ENCODE measurements around the gene KBTBD13.

The KBTBD13 gene

GRCh38 chr15:65049418-65049840 lies 27.1 kb upstream of the KBTBD13 start:
- Histone ChIP-seq H3K27ac (no peak overlapping the region), H3K4me3 (peak overlapping the region in 3 of 7 experiments; percentile 13 to 26 (median 18))

GRCh38 chr15:65050270-65050669 lies 26.3 kb upstream of the KBTBD13 start:
- Histone ChIP-seq H3K27ac (no peak overlapping the region), H3K4me3 (no peak overlapping the region)

GRCh38 chr15:65051266-65051665 lies 25.3 kb upstream of the KBTBD13 start:
- no peak overlapping the region for H3K4me3 ChIP-seq
- no peak overlapping the region for H3K27ac ChIP-seq

GRCh38 chr15:65052956-65053355 lies 23.6 kb upstream of the KBTBD13 start:
- Histone ChIP-seq H3K27ac (no peak overlapping the region), H3K4me3 (no peak overlapping the region)

GRCh38 chr15:65054333-65055200 lies 22.0 kb upstream of the KBTBD13 start:
- Histone ChIP-seq H3K27ac (peak overlapping the region in 3 of 21 experiments; percentile 7 to 40 (median 26)), H3K4me3 (no peak overlapping the region)

- Histone ChIP-seq H3K4me3 (no peak overlapping the region), H3K27ac (peak overlapping the region in 3 of 21 experiments; percentile 7 to 46 (median 40))
These were observed 21.2 kb upstream of the KBTBD13 start for GRCh38 chr15:65055201-65055870.

GRCh38 chr15:65056106-65056505 lies 20.4 kb upstream of the KBTBD13 start:
- peak overlapping the region in 1 of 21 experiments; percentile 18 for H3K27ac ChIP-seq

GRCh38 chr15:65056868-65057548 lies 19.5 kb upstream of the KBTBD13 start:
- no peak overlapping the region for H3K4me3 ChIP-seq

More at GRCh38 chr15:65056106-65056505, 20.4 kb upstream of the KBTBD13 start:
- H3K4me3 ChIP-seq: no peak overlapping the region

GRCh38 chr15:65057549-65057940 lies 19.0 kb upstream of the KBTBD13 start:
- no peak overlapping the region for H3K4me3 ChIP-seq
- no peak overlapping the region for H3K27ac ChIP-seq

More at GRCh38 chr15:65056868-65057548, 19.5 kb upstream of the KBTBD13 start:
- no peak overlapping the region for H3K27ac ChIP-seq

GRCh38 chr15:65058394-65059368 lies 17.9 kb upstream of the KBTBD13 start:
- no peak overlapping the region for H3K4me3 ChIP-seq
- no peak overlapping the region for H3K27ac ChIP-seq

GRCh38 chr15:65059369-65059750 lies 17.2 kb upstream of the KBTBD13 start:
- no peak overlapping the region for H3K27ac ChIP-seq
- H3K4me3 ChIP-seq: no peak overlapping the region

GRCh38 chr15:65059931-65060596 lies 16.5 kb upstream of the KBTBD13 start:
- Histone ChIP-seq H3K4me3 (no peak overlapping the region), H3K27ac (no peak overlapping the region)

- Histone ChIP-seq H3K4me3 (no peak overlapping the region), H3K27ac (peak overlapping the region in 6 of 21 experiments; percentile 34 to 61 (median 50))
These were observed 15.7 kb upstream of the KBTBD13 start for GRCh38 chr15:65060641-65061397.

- Histone ChIP-seq H3K4me3 (no peak overlapping the region), H3K27ac (peak overlapping the region in 3 of 21 experiments; percentile 50 to 61 (median 52))
These were observed 14.5 kb upstream of the KBTBD13 start for GRCh38 chr15:65062061-65062460.

GRCh38 chr15:65062726-65063125 lies 13.8 kb upstream of the KBTBD13 start:
- no peak overlapping the region for H3K4me3 ChIP-seq
- peak overlapping the region in 2 of 21 experiments; percentile 17 to 29 for H3K27ac ChIP-seq

GRCh38 chr15:65066001-65066634 lies 10.4 kb upstream of the KBTBD13 start:
- Histone ChIP-seq H3K27ac (peak overlapping the region in 6 of 21 experiments; percentile 15 to 86 (median 76)), H3K4me3 (peak overlapping the region in 2 of 7 experiments; percentile 29 to 46)

- peak overlapping the region in 16 of 21 experiments; percentile 38 to 87 (median 76) for H3K27ac ChIP-seq
These were observed 9.8 kb upstream of the KBTBD13 start for GRCh38 chr15:65066635-65067316.

More at GRCh38 chr15:65066635-65067316, 9.8 kb upstream of the KBTBD13 start:
- H3K4me3 ChIP-seq: peak overlapping the region; percentile 3 to 46 (median 29)

Measured in skin epidermis (tissue), 12 donors.